Small intestine (tissue), 7 donors: ENCODE data around the gene CRTC2. TPM values are rescaled to one million over a fixed set of nuclear protein-coding genes. Genes with fewer than 3 reads are reported as not detected.
A peak's percentile ranks its signal among the peaks of the same experiment; 100 is the strongest.

Source experiments
- DNase-seq, 2 donors: peaks; one replicate each; pipeline versions ENCODE4 v3.0.0 to v3.0.0-alpha.2; 2013
- FAIRE-seq: peaks from 2 replicates; lab custom pipeline; 2012; peaks lifted over from hg19 to GRCh38; lab: Jason Lieb, UNC
- H3K27ac ChIP-seq, 3 donors: one replicate each; pipeline ENCODE4 v1.5.1; 2013; ENCODE audit warnings: low read length in 2 of 3, mild to moderate bottlenecking in 2 of 3, control low read depth in 1 of 3, inconsistent platforms in 1 of 3, low read depth in 1 of 3, moderate library complexity in 1 of 3
- H3K27me3 ChIP-seq, 3 donors: one replicate each; pipeline ENCODE4 v1.6.1; 2013; ENCODE audit warnings: low read length in 3 of 3, inconsistent platforms in 1 of 3; ENCODE audit not compliant: control insufficient read depth in 3 of 3, insufficient read depth in 3 of 3
- H3K36me3 ChIP-seq, 3 donors: one replicate each; pipeline ENCODE4 v1.6.1; 2013; ENCODE audit warnings: low read length in 3 of 3, inconsistent platforms in 1 of 3, low read depth in 1 of 3, mild to moderate bottlenecking in 1 of 3, moderate library complexity in 1 of 3; ENCODE audit not compliant: control insufficient read depth in 3 of 3, insufficient read depth in 2 of 3
- H3K4me1 ChIP-seq, 3 donors: one replicate each; pipeline ENCODE4 v1.6.1; 2013; ENCODE audit warnings: low read length in 2 of 3, inconsistent platforms in 1 of 3, low read depth in 1 of 3, mild to moderate bottlenecking in 1 of 3, moderate library complexity in 1 of 3; ENCODE audit not compliant: control insufficient read depth in 3 of 3, insufficient read depth in 2 of 3
- H3K4me3 ChIP-seq, 3 donors: one replicate each; pipeline ENCODE4 v1.5.1; 2013; ENCODE audit warnings: low read length in 3 of 3, control low read depth in 1 of 3, inconsistent platforms in 1 of 3, low read depth in 1 of 3, mild to moderate bottlenecking in 1 of 3, moderate library complexity in 1 of 3
- H3K9me3 ChIP-seq, 2 donors: one replicate each; pipeline ENCODE4 v1.6.1; 2013; ENCODE audit warnings: low read depth in 1 of 2, low read length in 1 of 2; ENCODE audit not compliant: control insufficient read depth in 2 of 2, insufficient read depth in 1 of 2
- WGBS, 3 donors: extraction: QIAGEN DNeasy Blood & Tissue Kit; methylation state at CpG; one replicate each; pipeline ENCODE4 v1.1.7; 2013; 5-methylcytosine and 5-hydroxymethylcytosine counted together
- polyA plus RNA-seq, 4 donors: library from polyadenylated mRNA; stranded (reverse) in 3 of 4; unstranded in 1 of 4; fragments of 200-250 nt in 3 of 4; fragments of 120-200 nt in 1 of 4; gene quantifications; one replicate each; pipeline versions ENCODE4 v1.2.1 to v1.2.3, GENCODE V29; 2013
- donor health status: healthy with polysubstance abuse.
- donor health status: control.
- donor health status: control.
- donor health status: Bipolar disorder and iron deficiency.
- donor health status: healthy.

Gene CRTC2
- polyA plus RNA-seq, 4 donors = 21.7 to 49.4 (median 33.3) TPM

DNA sequence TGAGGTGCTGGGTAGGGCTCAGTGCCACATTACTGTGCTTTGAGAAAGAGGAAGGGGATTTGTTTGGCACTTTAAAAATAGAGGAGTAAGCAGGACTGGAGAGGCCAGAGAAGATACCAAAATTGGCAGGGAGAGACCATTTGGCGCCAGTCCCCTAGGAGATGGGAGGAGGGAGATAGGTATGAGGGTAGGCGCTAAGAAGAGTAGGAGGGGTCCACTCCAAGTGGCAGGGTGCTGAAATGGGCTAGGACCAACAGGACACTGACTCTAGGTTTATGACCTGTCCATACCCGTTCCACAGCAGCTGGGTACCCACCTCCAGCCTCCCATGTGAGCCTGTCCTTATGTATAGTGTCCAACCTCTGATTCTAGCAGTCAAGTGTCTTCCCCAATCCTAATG, 1.0 kb upstream of the CRTC2 start:
- Histone ChIP-seq H3K4me1 (peaks cover 2 to 43% (median 19%) of the 10 kb centered on the region in 3 donors), H3K9me3 (no peaks in the 10 kb centered on the region), H3K27me3 (no peaks in the 10 kb centered on the region), H3K36me3 (peaks cover 0 to 30% (median 0%) of the 10 kb centered on the region in 3 donors), H3K4me3 (no peak overlapping the region), H3K27ac (peak overlapping the region in 2 of 3 donors; percentile 38 to 73)
- no peak for FAIRE-seq
- no peak for DNase-seq
- 69 to 81% (median 73%) methylated on average over 3 of the region's 3 CpGs for WGBS, 3 donors

DNA sequence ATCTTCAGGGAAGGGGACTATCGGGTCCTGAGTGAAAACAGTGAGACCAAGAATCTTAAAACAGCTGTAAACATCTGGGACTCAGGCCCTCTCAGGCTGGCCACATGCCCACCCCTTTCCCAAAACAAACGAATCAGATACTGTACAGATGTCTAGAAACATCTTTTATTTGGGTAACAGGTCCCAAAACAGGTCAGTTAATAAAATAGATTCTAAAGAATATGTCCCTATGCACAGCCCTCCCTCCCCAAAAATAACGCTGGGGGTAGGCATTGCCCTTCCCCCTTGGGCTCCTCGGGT, 499 bp upstream of the CRTC2 start:
- FAIRE-seq = no peak
- 20 to 27% (median 25%) methylated on average over 4 of the region's 4 CpGs for WGBS, 3 donors
- Histone ChIP-seq H3K4me3 (peak overlapping the region in 1 of 3 donors; percentile 2), H3K4me1 (peaks cover 2 to 43% (median 19%) of the 10 kb centered on the region in 3 donors), H3K27me3 (no peaks in the 10 kb centered on the region), H3K9me3 (no peaks in the 10 kb centered on the region), H3K27ac (peak overlapping the region in 2 of 3 donors; percentile 38 to 73), H3K36me3 (peaks cover 0 to 33% (median 0%) of the 10 kb centered on the region in 3 donors)
- DNase-seq = no peak

- Histone ChIP-seq H3K4me3 (peak overlapping the region; percentile 64 to 90 (median 86)), H3K4me1 (peaks cover 2 to 43% (median 19%) of the 10 kb centered on the region in 3 donors), H3K36me3 (peaks cover 0 to 44% (median 4%) of the 10 kb centered on the region in 3 donors), H3K27me3 (no peaks in the 10 kb centered on the region), H3K27ac (peak overlapping the region; percentile 39 to 94 (median 93)), H3K9me3 (no peaks in the 10 kb centered on the region)
- DNase-seq (peak in 1 of 2 donors; percentile 33), FAIRE-seq (no peak)
- 0% methylated on average over 11 to 13 of the region's 13 CpGs for WGBS, 3 donors
These were observed 685 bp downstream of the CRTC2 start for GRCh38 chr1:153957744-153958110.

DNA sequence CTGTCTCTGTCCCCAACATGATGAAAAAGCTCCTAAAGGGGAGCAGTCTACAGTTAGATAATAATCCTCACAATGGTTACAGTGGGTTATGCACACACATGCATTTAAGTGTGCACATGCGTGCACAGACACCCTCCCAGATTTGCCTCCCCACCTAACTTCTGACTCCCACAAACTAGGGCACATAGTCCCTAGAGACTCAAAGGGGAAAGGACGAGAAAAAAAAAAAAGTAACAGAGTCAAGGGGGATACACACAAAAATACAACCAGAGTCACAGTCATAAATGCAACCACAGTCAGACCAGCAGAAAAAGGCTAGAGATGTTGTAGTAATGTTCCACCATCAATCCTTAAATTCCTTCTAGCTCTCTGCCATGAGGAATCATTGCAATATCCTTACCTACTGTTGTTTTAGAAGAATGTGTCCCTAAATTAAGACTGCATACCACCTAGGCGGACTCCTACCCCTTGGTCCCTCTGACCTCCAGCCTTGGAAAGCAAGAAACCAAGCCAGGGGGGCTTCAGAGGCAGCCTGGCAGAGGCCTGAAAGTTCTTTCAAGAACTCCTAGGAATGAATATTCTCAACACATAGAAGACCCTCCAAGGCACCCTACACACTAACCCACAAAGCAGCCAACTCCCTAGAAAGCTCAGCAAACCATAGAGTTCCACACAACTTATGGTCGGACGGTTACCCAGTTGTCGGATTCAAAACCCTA, 1.3 kb downstream of the CRTC2 start:
- FAIRE-seq (no peak), DNase-seq (no peak)
- H3K4me3 ChIP-seq = peak overlapping the region; percentile 64 to 90 (median 86)
- H3K27me3 ChIP-seq = no peaks in the 10 kb centered on the region
- H3K27ac ChIP-seq = peak overlapping the region in 2 of 3 donors; percentile 93 to 94
- H3K9me3 ChIP-seq = no peaks in the 10 kb centered on the region
- H3K4me1 ChIP-seq = peaks cover 1 to 37% (median 15%) of the 10 kb centered on the region in 3 donors
- WGBS, 3 donors = 23 to 29% (median 27%) methylated on average over 6 of the region's 6 CpGs
- H3K36me3 ChIP-seq = peaks cover 0 to 50% (median 4%) of the 10 kb centered on the region in 3 donors

DNA sequence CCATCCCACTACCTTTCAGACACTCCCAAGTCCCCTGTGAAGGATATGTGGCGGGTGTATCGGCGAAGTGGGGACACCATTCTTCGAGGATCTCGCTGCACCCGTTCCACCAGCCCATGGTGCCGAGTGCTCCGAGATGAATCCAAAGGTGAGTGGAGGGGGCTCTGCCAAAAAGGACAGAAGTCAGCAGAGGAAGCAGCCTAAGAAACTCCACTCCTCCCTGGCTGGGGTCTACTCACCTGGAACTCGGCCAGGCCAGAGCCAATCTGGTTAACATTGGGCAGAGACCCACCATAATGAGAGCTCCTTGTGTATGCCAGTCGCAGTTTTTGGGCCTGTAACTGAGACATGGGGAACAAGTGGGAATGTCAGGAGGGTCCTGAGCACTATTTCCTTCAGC, 3.6 kb downstream of the CRTC2 start:
- H3K9me3 ChIP-seq = no peaks in the 10 kb centered on the region
- peaks cover 0 to 29% (median 12%) of the 10 kb centered on the region in 3 donors for H3K4me1 ChIP-seq
- no peak overlapping the region for H3K27ac ChIP-seq
- peaks cover 4 to 52% (median 9%) of the 10 kb centered on the region in 3 donors for H3K36me3 ChIP-seq
- 92 to 94% (median 94%) methylated on average over 10 of the region's 10 CpGs for WGBS, 3 donors
- no peaks in the 10 kb centered on the region for H3K27me3 ChIP-seq
- H3K4me3 ChIP-seq = no peak overlapping the region
- no peak for DNase-seq
- FAIRE-seq = no peak

DNA sequence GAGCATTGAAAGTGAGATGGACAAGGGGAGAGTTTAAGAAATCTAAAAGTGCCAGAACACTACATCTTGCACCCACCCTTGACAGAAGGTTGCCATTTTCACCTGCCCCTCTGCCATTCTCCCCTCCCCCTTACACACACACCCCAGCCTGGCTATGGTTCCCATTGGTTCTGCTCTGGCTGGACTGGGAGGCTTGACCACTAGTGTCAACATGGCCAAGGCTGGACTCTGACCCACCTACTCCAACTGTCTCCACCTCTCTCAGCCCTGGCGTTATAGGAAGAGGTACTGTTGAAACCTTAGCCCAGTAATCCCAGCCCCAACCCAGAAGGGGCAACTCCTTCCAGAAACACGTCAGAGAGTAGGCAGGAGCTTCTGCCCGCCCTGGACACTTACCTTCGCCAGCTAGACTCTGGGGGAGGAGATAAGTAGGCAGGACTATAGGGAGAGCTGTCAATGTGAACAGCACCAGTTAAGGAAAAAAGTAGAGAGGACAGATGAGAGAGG, 4.5 kb downstream of the CRTC2 start:
- FAIRE-seq (no peak), DNase-seq (no peak)
- H3K9me3 ChIP-seq = no peaks in the 10 kb centered on the region
- no peak overlapping the region for H3K4me3 ChIP-seq
- 79 to 83% (median 80%) methylated on average over 4 of the region's 4 CpGs for WGBS, 3 donors
- peaks cover 6 to 52% (median 9%) of the 10 kb centered on the region in 3 donors for H3K36me3 ChIP-seq
- no peak overlapping the region for H3K27ac ChIP-seq
- peaks cover 0 to 26% (median 12%) of the 10 kb centered on the region in 3 donors for H3K4me1 ChIP-seq
- H3K27me3 ChIP-seq = no peaks in the 10 kb centered on the region

DNA sequence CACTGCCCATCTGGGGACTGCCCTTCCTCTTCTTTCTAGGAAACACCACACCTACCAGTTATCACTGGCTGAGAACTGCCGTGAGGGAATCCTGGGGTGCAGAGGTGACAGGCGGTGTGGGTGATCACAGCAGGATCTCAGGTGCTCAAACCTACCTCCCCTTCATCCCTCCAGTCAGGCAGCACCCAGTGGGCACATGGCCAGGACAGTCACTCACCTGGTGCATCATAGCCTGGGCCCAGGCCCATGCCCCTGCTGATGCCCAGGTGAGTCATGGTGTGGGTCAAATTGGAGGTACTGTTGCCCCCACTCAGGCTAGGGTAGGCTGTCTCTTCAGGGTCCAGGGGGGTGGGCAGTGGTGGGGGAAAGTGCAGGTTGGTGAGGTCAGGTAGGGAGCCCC, 6.6 kb downstream of the CRTC2 start:
- no peaks in the 10 kb centered on the region for H3K9me3 ChIP-seq
- no peak overlapping the region for H3K4me3 ChIP-seq
- WGBS, 3 donors = 75 to 91% (median 90%) methylated on average over 2 of the region's 2 CpGs
- DNase-seq (no peak), FAIRE-seq (no peak)
- no peaks in the 10 kb centered on the region for H3K27me3 ChIP-seq
- peaks cover 0 to 18% (median 5%) of the 10 kb centered on the region in 3 donors for H3K4me1 ChIP-seq
- H3K36me3 ChIP-seq = peaks cover 12 to 73% (median 14%) of the 10 kb centered on the region in 3 donors
- H3K27ac ChIP-seq = no peak overlapping the region

- no peak overlapping the region for H3K4me3 ChIP-seq
- DNase-seq (no peak), FAIRE-seq (no peak)
These were observed 7.2 kb downstream of the CRTC2 start for GRCh38 chr1:153951183-153951582.

More at GRCh38 chr1:153951183-153951582, 7.2 kb downstream of the CRTC2 start:
- H3K27ac ChIP-seq = no peak overlapping the region
- no peaks in the 10 kb centered on the region for H3K9me3 ChIP-seq
- H3K36me3 ChIP-seq = peaks cover 12 to 74% (median 14%) of the 10 kb centered on the region in 3 donors
- H3K4me1 ChIP-seq = peaks cover 0 to 12% (median under 1%) of the 10 kb centered on the region in 3 donors
- H3K27me3 ChIP-seq = no peaks in the 10 kb centered on the region
- WGBS, 3 donors = 91 to 97% (median 97%) methylated on average over 11 of the region's 11 CpGs
